ENCODE measurements around the gene TTC23. TPM values are rescaled to one million over a fixed set of nuclear protein-coding genes. Genes with fewer than 3 reads are reported as not detected.

Gene TTC23
- total RNA-seq, 4 donors from 2014 or later: 14.7 to 25.3 (median 19.3) TPM

DNA sequence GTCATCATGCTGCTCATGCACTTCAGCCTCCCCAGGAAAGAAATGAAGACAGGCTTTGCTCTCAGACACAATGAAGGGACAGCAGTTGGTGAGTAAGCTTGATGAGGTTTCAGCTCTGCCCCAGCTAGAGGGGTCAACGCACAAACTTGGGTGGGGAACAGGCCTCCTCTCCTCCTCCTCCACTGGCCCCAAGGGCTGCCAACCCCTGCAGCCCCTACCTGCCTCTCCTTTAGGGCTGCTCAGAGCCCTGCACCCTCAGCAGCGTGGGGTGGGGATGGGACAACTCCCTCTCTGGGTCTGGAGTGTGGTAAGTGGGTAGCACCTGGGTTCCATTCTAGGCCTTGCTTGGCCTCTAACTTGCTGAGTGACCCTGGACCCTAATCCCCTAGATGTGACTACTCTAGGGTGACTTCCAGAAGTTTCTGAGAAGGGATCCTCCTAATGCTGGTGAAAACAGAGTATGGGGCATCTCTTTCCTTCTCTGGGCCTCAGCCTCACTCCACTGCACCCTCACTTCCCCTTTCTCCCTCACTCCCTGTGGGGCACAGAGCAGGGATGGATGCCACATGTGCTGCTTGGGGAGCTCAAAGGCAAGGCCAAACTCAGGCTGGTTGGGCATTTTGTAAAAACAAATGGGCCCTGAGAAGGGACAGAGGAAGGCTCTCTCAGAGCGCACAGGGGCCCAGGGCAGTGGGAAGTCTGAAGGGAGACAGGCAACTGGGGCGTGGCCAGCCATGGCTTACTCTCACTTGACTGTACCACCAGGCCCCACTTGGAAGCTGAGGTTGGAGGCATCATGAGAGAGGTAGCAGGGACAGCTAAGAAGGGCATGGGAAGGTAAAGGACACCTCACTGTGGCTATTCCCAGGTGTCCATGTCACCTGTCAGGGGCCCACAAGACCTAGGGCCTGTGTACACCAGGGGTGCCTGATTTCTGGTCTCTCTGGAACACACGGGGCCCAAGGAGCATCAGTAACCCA is 80.5 kb downstream of the TTC23 start:
- intact Hi-C loops (cut with DNase I): no loop called here
- DNase-seq (ENCODE audit: extremely low spot score): peak; percentile 91
- TF ChIP-seq POLR2A (IDR thresholded peaks at IDR 0.05; ENCODE audit: low read depth): no peak
- TF ChIP-seq EP300 (IDR thresholded peaks at IDR 0.05): no peak
- TF ChIP-seq, protein P1, sequence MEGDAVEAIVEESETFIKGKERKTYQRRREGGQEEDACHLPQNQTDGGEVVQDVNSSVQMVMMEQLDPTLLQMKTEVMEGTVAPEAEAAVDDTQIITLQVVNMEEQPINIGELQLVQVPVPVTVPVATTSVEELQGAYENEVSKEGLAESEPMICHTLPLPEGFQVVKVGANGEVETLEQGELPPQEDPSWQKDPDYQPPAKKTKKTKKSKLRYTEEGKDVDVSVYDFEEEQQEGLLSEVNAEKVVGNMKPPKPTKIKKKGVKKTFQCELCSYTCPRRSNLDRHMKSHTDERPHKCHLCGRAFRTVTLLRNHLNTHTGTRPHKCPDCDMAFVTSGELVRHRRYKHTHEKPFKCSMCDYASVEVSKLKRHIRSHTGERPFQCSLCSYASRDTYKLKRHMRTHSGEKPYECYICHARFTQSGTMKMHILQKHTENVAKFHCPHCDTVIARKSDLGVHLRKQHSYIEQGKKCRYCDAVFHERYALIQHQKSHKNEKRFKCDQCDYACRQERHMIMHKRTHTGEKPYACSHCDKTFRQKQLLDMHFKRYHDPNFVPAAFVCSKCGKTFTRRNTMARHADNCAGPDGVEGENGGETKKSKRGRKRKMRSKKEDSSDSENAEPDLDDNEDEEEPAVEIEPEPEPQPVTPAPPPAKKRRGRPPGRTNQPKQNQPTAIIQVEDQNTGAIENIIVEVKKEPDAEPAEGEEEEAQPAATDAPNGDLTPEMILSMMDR (IDR thresholded peaks at IDR 0.05): no peak
- TF ChIP-seq POLR2AphosphoS5 (IDR thresholded peaks at IDR 0.05): no peak
- H3K27ac ChIP-seq (replicated peaks in 1 of 4): peak overlapping the region; percentile 95 to 99 (median 98)
- peaks cover 49 to 90% (median 85%) of the 10 kb centered on the region in 4 donors for H3K4me1 ChIP-seq
- peaks cover 0 to 43% (median 10%) of the 10 kb centered on the region in 4 donors for H3K36me3 ChIP-seq
- whole genome bisulfite sequencing: 86% methylated on average over 3 of the region's 5 CpGs
- H3K9me3 ChIP-seq: no peaks in the 10 kb centered on the region
- no peak overlapping the region for H3K4me3 ChIP-seq
- H3K27me3 ChIP-seq: no peaks in the 10 kb centered on the region

DNA sequence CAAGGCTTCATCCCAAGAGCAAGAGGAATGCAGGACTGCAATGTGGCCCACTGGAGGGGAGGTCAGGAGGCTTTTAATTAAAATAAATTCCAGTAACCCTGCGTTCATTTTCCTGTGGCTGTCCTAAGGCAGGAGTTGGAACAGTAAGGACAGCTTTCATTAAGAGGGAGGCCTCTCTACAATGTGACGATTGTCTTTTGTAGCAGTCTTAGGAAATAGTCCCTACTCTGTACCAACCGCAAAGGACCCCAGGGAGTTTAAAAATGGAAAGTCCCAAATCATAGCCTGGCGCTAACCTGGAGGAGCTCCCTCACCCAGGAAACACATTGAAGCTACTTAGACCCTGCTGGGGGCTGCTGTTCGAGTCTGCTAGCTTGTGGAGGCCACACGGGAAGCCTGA is 81.7 kb downstream of the TTC23 start:
- WGBS: 69% methylated on average over 6 of the region's 6 CpGs
- H3K4me1 ChIP-seq: peaks cover 40 to 78% (median 73%) of the 10 kb centered on the region in 4 donors
- DNase-seq (ENCODE audit: extremely low spot score): no peak
- H3K27ac ChIP-seq (replicated peaks in 1 of 4): peak overlapping the region; percentile 95 to 99 (median 98)
- no peak overlapping the region for H3K4me3 ChIP-seq
- H3K36me3 ChIP-seq: peaks cover 0 to 37% (median 8%) of the 10 kb centered on the region in 4 donors
- intact Hi-C loops (cut with DNase I): no loop called here
- no peaks in the 10 kb centered on the region for H3K27me3 ChIP-seq
- TF ChIP-seq, protein P1 (IDR thresholded peaks at IDR 0.05): no peak
- TF ChIP-seq POLR2A (IDR thresholded peaks at IDR 0.05; ENCODE audit: low read depth): no peak
- TF ChIP-seq POLR2AphosphoS5 (IDR thresholded peaks at IDR 0.05): no peak
- TF ChIP-seq EP300 (IDR thresholded peaks at IDR 0.05): no peak
- no peaks in the 10 kb centered on the region for H3K9me3 ChIP-seq

DNA sequence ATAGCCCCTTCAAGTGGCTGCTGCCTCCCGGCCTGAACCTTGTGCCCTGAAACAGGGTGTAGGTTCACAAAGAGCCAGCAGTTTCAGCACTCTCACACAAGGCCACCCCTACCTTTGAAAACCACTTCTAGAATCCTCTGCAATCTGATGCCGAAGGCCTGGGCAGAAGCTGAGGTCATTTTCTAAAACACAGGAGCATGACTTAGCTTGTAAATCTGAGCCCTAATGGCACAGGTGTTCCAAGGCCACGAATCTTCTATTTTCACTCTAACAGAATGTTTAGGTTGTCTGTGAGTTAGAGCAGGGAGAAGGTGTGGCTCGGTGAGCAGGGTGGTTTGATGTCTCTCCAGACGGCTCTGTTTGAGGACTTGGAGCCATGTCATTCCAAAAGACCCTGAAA is 82.2 kb downstream of the TTC23 start:
- peaks cover 0 to 34% (median 10%) of the 10 kb centered on the region in 4 donors for H3K36me3 ChIP-seq
- H3K4me1 ChIP-seq: peaks cover 40 to 73% (median 69%) of the 10 kb centered on the region in 4 donors
- no peak overlapping the region for H3K4me3 ChIP-seq
- DNase-seq (ENCODE audit: extremely low spot score): peak; percentile 75
- TF ChIP-seq EP300 (IDR thresholded peaks at IDR 0.05) (no peak), POLR2AphosphoS5 (IDR thresholded peaks at IDR 0.05) (no peak), POLR2A (IDR thresholded peaks at IDR 0.05; ENCODE audit: low read depth) (no peak)
- TF ChIP-seq, protein P1 (IDR thresholded peaks at IDR 0.05): no peak
- no peaks in the 10 kb centered on the region for H3K9me3 ChIP-seq
- H3K27ac ChIP-seq (replicated peaks in 1 of 4): peak overlapping the region; percentile 95 to 99 (median 98)
- no peaks in the 10 kb centered on the region for H3K27me3 ChIP-seq
- WGBS: 48% methylated on average over 4 of the region's 5 CpGs
- intact Hi-C loops (cut with DNase I): no loop called here

DNA sequence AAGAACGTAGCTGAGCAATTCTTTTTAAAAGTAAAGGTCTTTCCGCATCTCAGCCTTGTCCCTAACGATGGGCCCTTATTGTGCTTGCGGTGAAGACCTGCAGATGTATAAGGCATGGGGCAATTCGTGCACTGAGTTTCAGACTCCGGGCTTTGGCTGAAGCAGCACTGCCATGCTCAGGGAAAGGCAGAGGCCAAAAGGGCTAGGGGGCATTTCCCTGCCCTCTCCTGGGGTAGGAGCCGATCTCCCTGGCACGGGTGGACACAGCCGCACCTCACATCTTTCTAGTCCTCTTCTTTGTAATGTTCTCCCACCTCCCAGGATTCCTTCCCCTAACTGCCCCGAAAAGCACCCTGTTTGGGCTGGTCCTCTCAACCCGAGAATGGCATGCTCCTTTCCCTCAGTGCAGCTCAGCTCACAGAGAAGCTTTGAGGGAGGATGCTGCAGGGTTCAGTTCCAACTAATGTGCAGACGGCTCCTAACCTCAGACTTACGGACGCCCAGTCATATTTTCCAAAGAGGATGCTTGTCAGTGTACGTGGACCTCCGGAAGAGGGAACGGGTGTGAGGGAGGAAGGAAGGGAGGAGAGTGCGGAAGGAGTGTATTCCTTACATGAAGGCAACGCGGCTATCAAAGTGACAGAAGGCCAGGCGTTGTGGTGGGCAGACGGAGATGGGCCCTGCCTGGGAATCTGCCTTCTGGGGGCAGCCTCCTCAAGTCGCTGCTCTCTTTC is 83.3 kb downstream of the TTC23 start:
- Histone ChIP-seq H3K36me3 (peaks cover 0 to 32% (median 10%) of the 10 kb centered on the region in 4 donors), H3K27me3 (no peaks in the 10 kb centered on the region), H3K9me3 (no peaks in the 10 kb centered on the region), H3K4me3 (no peak overlapping the region), H3K4me1 (peaks cover 35 to 67% (median 58%) of the 10 kb centered on the region in 4 donors), H3K27ac (replicated peaks in 1 of 4) (peak overlapping the region; percentile 95 to 99 (median 98))
- intact Hi-C loops (cut with DNase I): no loop called here
- TF ChIP-seq, protein P1 (IDR thresholded peaks at IDR 0.05): no peak
- TF ChIP-seq POLR2A (IDR thresholded peaks at IDR 0.05; ENCODE audit: low read depth): no peak
- no peak for TF ChIP-seq EP300 (IDR thresholded peaks at IDR 0.05)
- peak in 1 of 2 donors; percentile 40 for TF ChIP-seq POLR2AphosphoS5 (IDR thresholded peaks at IDR 0.05)
- WGBS: 87% methylated on average over 23 of the region's 23 CpGs
- peak; percentile 87 for DNase-seq (ENCODE audit: extremely low spot score)
